K562 (cell line): Measurements from ENCODE around the gene CFAP20. TPM values are rescaled to one million over a fixed set of nuclear protein-coding genes. Genes with fewer than 3 reads are reported as not detected.
A peak's percentile ranks its signal among the peaks of the same experiment; 100 is the strongest.

Source experiments
- ATAC-seq: fragments of 200-7000 bp; cut with Tn5 transposase; 3 replicates; pipeline ENCODE4 v1.9.1; 2020; ENCODE audit warnings: moderate library complexity
- BruUV-seq: library from RNA; stranded (reverse); fragments of 400-500 nt; replicated peaks from 2 replicates; lab custom pipeline; 2021; lab: Mats Ljungman, UMichigan
- CTCF ChIA-PET: fragments of 300-600 bp; formaldehyde crosslinking; extraction: SDS; loops from one replicate; lab custom pipeline; 2021; ENCODE audit warnings: low intra/inter-chr PET ratio; lab: Yijun Ruan, JAX
- POLR2A ChIA-PET: fragments of 300-600, 350-650 bp; sonication (Branson Sonifier 250); formaldehyde crosslinking; extraction: SDS; loops from one replicate; lab custom pipeline; 2021; ENCODE audit warnings: antibody characterized with exemption, inconsistent platforms; lab: Yijun Ruan, JAX
- DNase-seq, 4 experiments: peaks; one replicate each; pipeline versions ENCODE4 v3.0.0 to v3.0.0-alpha.2; 2011 to 2018; ENCODE audit warnings: low spot score in 3 of 4, mixed read lengths in 3 of 4; ENCODE audit errors: extremely low read depth in 1 of 4
- FAIRE-seq: peaks from 2 replicates; lab custom pipeline; 2011; peaks lifted over from hg19 to GRCh38; lab: Jason Lieb, UNC
- H2AFZ ChIP-seq: 2 replicates; pipeline ENCODE4 v1.6.0; 2011; ENCODE audit warnings: low read depth, low read length, control low read depth, inconsistent platforms
- H3K27ac ChIP-seq: fragments of 200-600 bp; 3 replicates; pipeline ENCODE4 v1.8.0; 2011; ENCODE audit warnings: low read depth, mild to moderate bottlenecking, control low read depth, inconsistent platforms, low read length, moderate library complexity, mixed read lengths; ENCODE audit errors: extremely low read depth
- H3K27me3 ChIP-seq, 2 experiments: fragments of 300-600 bp in 1 of 2; 2 replicates in 1 of 2; 3 replicates in 1 of 2; pipeline versions ENCODE4 v1.6.0 to v1.8.0; 2011; ENCODE audit warnings: inconsistent platforms in 2 of 2, low read length in 2 of 2, mild to moderate bottlenecking in 1 of 2, mixed read lengths in 1 of 2, moderate library complexity in 1 of 2; ENCODE audit not compliant: control insufficient read depth in 2 of 2, insufficient read depth in 2 of 2
- H3K36me3 ChIP-seq: fragments of 300-600 bp; 3 replicates; pipeline ENCODE4 v1.8.0; 2011; ENCODE audit warnings: mild to moderate bottlenecking, low read length, inconsistent platforms; ENCODE audit not compliant: control insufficient read depth, insufficient read depth
- H3K4me1 ChIP-seq, 2 experiments: fragments of 200-600 bp in 1 of 2; replicated peaks in 1 of 2; 2 replicates in 1 of 2; 3 replicates in 1 of 2; pipeline versions ENCODE4 v1.5.1 to v1.8.0; 2011; ENCODE audit warnings: inconsistent platforms in 2 of 2, low read length in 2 of 2, mild to moderate bottlenecking in 1 of 2, mixed read lengths in 1 of 2, moderate library complexity in 1 of 2; ENCODE audit not compliant: control insufficient read depth in 2 of 2, insufficient read depth in 2 of 2
- H3K4me2 ChIP-seq: 2 replicates; pipeline ENCODE4 v1.6.1; 2011; ENCODE audit warnings: low read length, control low read depth, inconsistent platforms, mixed read lengths; ENCODE audit not compliant: insufficient read depth
- H3K4me3 ChIP-seq: fragments of 200-600 bp; sonication (generic), shearing (Covaris generic); 2 replicates; pipeline ENCODE4 v1.5.1; 2016; ENCODE audit warnings: control low read depth, inconsistent platforms
- H3K79me2 ChIP-seq: fragments of 200-600 bp; 3 replicates; pipeline ENCODE4 v1.8.0; 2011; ENCODE audit warnings: low read length, inconsistent platforms; ENCODE audit not compliant: control insufficient read depth, insufficient read depth
- H3K9ac ChIP-seq, 2 experiments: 2 replicates each; pipeline versions ENCODE4 v1.6.0 to v1.6.1; 2011; ENCODE audit warnings: low read depth in 2 of 2, low read length in 2 of 2, control low read depth in 1 of 2, inconsistent platforms in 1 of 2, mild to moderate bottlenecking in 1 of 2, mixed read lengths in 1 of 2; ENCODE audit not compliant: insufficient read depth in 1 of 2
- H3K9me1 ChIP-seq: one replicate; pipeline ENCODE4 v1.6.0; 2011; ENCODE audit warnings: inconsistent platforms, mild to moderate bottlenecking, low read length, moderate library complexity; ENCODE audit not compliant: control insufficient read depth, insufficient read depth
- H3K9me3 ChIP-seq: replicated peaks from 2 replicates; pipeline ENCODE4 v1.5.1; 2011; ENCODE audit warnings: low read depth, low read length, inconsistent platforms; ENCODE audit not compliant: control insufficient read depth, insufficient read depth
- H4K20me1 ChIP-seq: replicated peaks from 2 replicates; pipeline ENCODE4 v1.6.1; 2011; ENCODE audit warnings: low read length, inconsistent platforms, mixed read lengths; ENCODE audit not compliant: control insufficient read depth, insufficient read depth
- BCL6 ChIP-seq: fragments of 250-450 bp; sonication (Bioruptor Pico); IDR thresholded peaks from 2 replicates; pipeline ENCODE4 v1.4.0; 2020
- C11orf30 ChIP-seq: fragments of 450-650 bp; IDR thresholded peaks from 2 replicates; pipeline ENCODE4 v1.6.1; 2016; ENCODE audit warnings: low read depth, mild to moderate bottlenecking
- CCAR2 ChIP-seq: fragments of 200-400 bp; formaldehyde crosslinking; IDR thresholded peaks from 2 replicates; pipeline ENCODE4 v1.6.1; 2017; ENCODE audit warnings: mild to moderate bottlenecking, low read depth, low read length
- CGGBP1 ChIP-seq: fragments of 250-450 bp; sonication (Bioruptor Pico); IDR thresholded peaks from 2 replicates; pipeline ENCODE4 v1.9.0; 2021; ENCODE audit warnings: mild to moderate bottlenecking
- CREB1 ChIP-seq, 2 experiments: sonication (generic) in 1 of 2; formaldehyde crosslinking in 1 of 2; IDR thresholded peaks; 2 replicates each; pipeline versions ENCODE4 v1.6.1 to v1.8.0; 2012 to 2022; ENCODE audit warnings: inconsistent platforms in 1 of 2, mild to moderate bottlenecking in 1 of 2, missing genetic modification reagents in 1 of 2, moderate library complexity in 1 of 2
- DPF2 ChIP-seq: fragments of 450-650 bp; IDR thresholded peaks from 2 replicates; pipeline ENCODE4 v1.6.1; 2016
- ELF2 ChIP-seq: fragments of 250-450 bp; sonication (Bioruptor Pico); IDR thresholded peaks from 2 replicates; pipeline ENCODE4 v1.5.0; 2021; ENCODE audit warnings: mild to moderate bottlenecking
- HCFC1 ChIP-seq: IDR thresholded peaks from 2 replicates; pipeline ENCODE4 v1.6.1; 2012; ENCODE audit warnings: low read depth, low read length, improper control_type of control experiment
- HNRNPK ChIP-seq: fragments of 200-400 bp; formaldehyde crosslinking; IDR thresholded peaks from one replicate; pipeline ENCODE4 v1.6.1; 2018; ENCODE audit warnings: mild to moderate bottlenecking, low read depth, low read length; ENCODE audit not compliant: poor library complexity, severe bottlenecking
- HSF4 ChIP-seq: fragments of 250-450 bp; sonication (Bioruptor Pico); IDR thresholded peaks from 2 replicates; pipeline ENCODE4 v2.1.2; 2022; ENCODE audit warnings: mild to moderate bottlenecking, moderate library complexity, borderline replicate concordance
- ID3 ChIP-seq, 2 experiments: fragments of 250-450 bp in 1 of 2; fragments of 450-650 bp in 1 of 2; sonication (Bioruptor Pico) in 1 of 2; IDR thresholded peaks; 2 replicates each; pipeline versions ENCODE4 v1.6.1 to v1.8.0; 2016 to 2021; ENCODE audit warnings: mild to moderate bottlenecking in 2 of 2, moderate library complexity in 2 of 2, missing compliant biosample characterization in 1 of 2, missing genetic modification characterization in 1 of 2
- JUND ChIP-seq, 2 experiments: IDR thresholded peaks; 2 replicates in 1 of 2; 3 replicates in 1 of 2; pipeline ENCODE4 v1.6.1; 2011; ENCODE audit warnings: borderline replicate concordance in 2 of 2, low read depth in 2 of 2, low read length in 2 of 2, improper control_type of control experiment in 1 of 2, missing biosample characterization in 1 of 2, missing genetic modification characterization in 1 of 2, missing genetic modification reagents in 1 of 2
- MAFG ChIP-seq: fragments of 450-650 bp; conservative IDR thresholded peaks from 2 replicates; pipeline ENCODE4 v1.6.1; 2016; ENCODE audit warnings: missing genetic modification characterization, missing compliant biosample characterization
- NCOA2 ChIP-seq, 2 experiments: fragments of 450-650 bp; IDR thresholded peaks; 2 replicates each; pipeline ENCODE4 v1.6.1; 2018; ENCODE audit warnings: mild to moderate bottlenecking in 2 of 2, moderate library complexity in 1 of 2; ENCODE audit not compliant: partially characterized antibody in 2 of 2
- NFE2 ChIP-seq: IDR thresholded peaks from 2 replicates; pipeline ENCODE4 v1.6.1; 2014; ENCODE audit warnings: antibody characterized with exemption, low read depth
- NFE2L1 ChIP-seq: fragments of 450-650 bp; IDR thresholded peaks from 2 replicates; pipeline ENCODE4 v1.6.1; 2016; ENCODE audit warnings: missing genetic modification characterization, low read depth, mild to moderate bottlenecking, missing compliant biosample characterization, moderate library complexity, borderline replicate concordance
- PML ChIP-seq: IDR thresholded peaks from 2 replicates; pipeline ENCODE4 v1.6.1; 2012; ENCODE audit warnings: low read length, inconsistent platforms
- TAL1 ChIP-seq: fragments of 450-650 bp; IDR thresholded peaks from 2 replicates; pipeline ENCODE4 v1.6.1; 2016; ENCODE audit warnings: mild to moderate bottlenecking
- YBX1 ChIP-seq: fragments of 450-650 bp; IDR thresholded peaks from 2 replicates; pipeline ENCODE4 v1.7.1; 2016; ENCODE audit warnings: mild to moderate bottlenecking
- ZC3H4 ChIP-seq: sonication (generic); formaldehyde crosslinking; IDR thresholded peaks from 2 replicates; pipeline ENCODE4 v1.9.0; 2021; ENCODE audit warnings: missing genetic modification reagents, borderline replicate concordance
- ZKSCAN1 ChIP-seq: fragments of 150-350 bp; IDR thresholded peaks from 2 replicates; pipeline ENCODE4 v1.6.1; 2016; ENCODE audit warnings: low read depth, low read length
- ZNF316 ChIP-seq: fragments of 450-650 bp; IDR thresholded peaks from 2 replicates; pipeline ENCODE4 v1.6.1; 2016
- ZNF436 ChIP-seq: fragments of 250-450, 450-650 bp; sonication (Bioruptor Pico); formaldehyde crosslinking; IDR thresholded peaks from 2 replicates; pipeline ENCODE4 v1.7.0; 2020; ENCODE audit warnings: mild to moderate bottlenecking
- WGBS: fragments of 100-300 bp; shearing (Covaris generic); methylation state at CpG from one replicate; pipeline ENCODE4 v1.1.6; 2016; ENCODE audit warnings: low coverage, mixed read lengths; ENCODE audit not compliant: insufficient coverage; ENCODE audit errors: missing lambda C conversion rate; 5-methylcytosine and 5-hydroxymethylcytosine counted together
- in situ Hi-C: fragments of 300-500 bp; cut with MboI; formaldehyde crosslinking; loops from 4 replicates; pipeline ENCODE4 v1.15.0; 2018; ENCODE audit warnings: inconsistent platforms, mixed read lengths
- intact Hi-C: fragments of 100-400 bp; cut with micrococcal nuclease; formaldehyde crosslinking; loops from 2 replicates; pipeline ENCODE4 v1.14.2; 2022
- polyA plus RNA-seq, 8 experiments: library from polyadenylated mRNA; depleted of rRNA in 4 of 8; stranded (reverse) in 5 of 8; unstranded in 3 of 8; fragments of >200 nt; fragmentation: Nextera tagmentation in 2 of 8; fragmentation: Illumina TruSeq in 1 of 8; extraction: Ambion mirVana in 2 of 8; extraction: Trizol in 1 of 8; gene quantifications; 2 replicates each; pipeline versions ENCODE4 v1.2.1 to v1.2.3, GENCODE V29; 2011 to 2014; ENCODE audit warnings: inconsistent platforms in 1 of 8, missing spikeins in 1 of 8
- total RNA-seq, 7 experiments: library from RNA; depleted of rRNA in 6 of 7; stranded (reverse); fragments of >200 nt in 6 of 7; fragmentation: Illumina TruSeq in 2 of 7; extraction: Trizol in 2 of 7; gene quantifications; 2 replicates each; pipeline versions ENCODE4 v1.2.1 to v1.2.3, GENCODE V29; 2011 to 2021; ENCODE audit warnings: low replicate concordance in 1 of 7

CFAP20 gene
- total and polyA plus RNA-seq, 9 of the 15 experiments (the other 6 are each of a cell fraction or from before 2014, with no cell fraction given): 20.5 to 90.5 (median 75.3) TPM

GRCh38 chr16:58160855-58161254, 31.7 kb upstream of the CFAP20 start:
- Histone ChIP-seq H2AFZ (no peak overlapping the region), H3K79me2 (no peaks in the 10 kb centered on the region), H3K4me3 (no peak overlapping the region), H3K9me1 (no peaks in the 10 kb centered on the region), H3K4me2 (no peak overlapping the region), H3K4me1 (no peaks in the 10 kb centered on the region), H3K9me3 (no peaks in the 10 kb centered on the region), H3K27me3 (no peaks in the 10 kb centered on the region), H3K27ac (no peak overlapping the region; the same call in 2 of the 3 replicates), H4K20me1 (no peaks in the 10 kb centered on the region), H3K36me3 (peaks cover 62% of the 10 kb centered on the region), H3K9ac (no peak overlapping the region)
- in situ Hi-C loops (no loop called here), intact Hi-C loops (no loop called here)
- 83% methylated on average over 3 of the region's 3 CpGs for WGBS
- TF ChIP-seq ZKSCAN1 (no peak), C11orf30 (peak; percentile 54; the same call in 1 of the 2 replicates), HSF4 (no peak), HNRNPK (no peak), ZC3H4 (CRISPR knock-in tag) (no peak), DPF2 (no peak), CCAR2 (no peak), ZNF316 (peak; percentile 60), NCOA2 (IDR thresholded peaks at IDR 0.05; ENCODE audit: partially characterized antibody in 2 of 2) (no peak), ID3 (CRISPR knock-in tag; IDR thresholded peaks at IDR 0.05) (no peak), ID3 (tag; IDR thresholded peaks at IDR 0.05) (no peak), HCFC1 (no peak), NFE2L1 (tag) (0 out of 2 replicates have a peak, but pooled peaks have one; percentile 33), PML (no peak), JUND (IDR thresholded peaks at IDR 0.05; ENCODE audit: borderline replicate concordance, low read depth, low read length) (no peak), JUND (tag; IDR thresholded peaks at IDR 0.05; ENCODE audit: borderline replicate concordance, low read depth, low read length) (no peak), BCL6 (no peak), MAFG (tag) (peak; percentile 68), CGGBP1 (no peak), ELF2 (no peak), TAL1 (no peak), CREB1 (IDR thresholded peaks at IDR 0.05) (no peak), CREB1 (CRISPR knock-in tag; IDR thresholded peaks at IDR 0.05) (no peak), NFE2 (peak; percentile 56), ZNF436 (CRISPR knock-in tag) (no peak), YBX1 (no peak)
- DNase-seq (peak in 1 of 4 experiments; percentile 17), ATAC-seq (peak; percentile 48), FAIRE-seq (peak; percentile 15)
- ChIA-PET CTCF (no interaction called here), POLR2A (interaction anchor here (0.6 to 1.1 kb wide), 2 partner anchors 9 to 57 kb away, joined by 3 read pairs; no protein-coding TSS in a partner anchor)
- no TSS peak for BruUV-seq
